ENCODE results near the gene MBNL2.

DNA sequence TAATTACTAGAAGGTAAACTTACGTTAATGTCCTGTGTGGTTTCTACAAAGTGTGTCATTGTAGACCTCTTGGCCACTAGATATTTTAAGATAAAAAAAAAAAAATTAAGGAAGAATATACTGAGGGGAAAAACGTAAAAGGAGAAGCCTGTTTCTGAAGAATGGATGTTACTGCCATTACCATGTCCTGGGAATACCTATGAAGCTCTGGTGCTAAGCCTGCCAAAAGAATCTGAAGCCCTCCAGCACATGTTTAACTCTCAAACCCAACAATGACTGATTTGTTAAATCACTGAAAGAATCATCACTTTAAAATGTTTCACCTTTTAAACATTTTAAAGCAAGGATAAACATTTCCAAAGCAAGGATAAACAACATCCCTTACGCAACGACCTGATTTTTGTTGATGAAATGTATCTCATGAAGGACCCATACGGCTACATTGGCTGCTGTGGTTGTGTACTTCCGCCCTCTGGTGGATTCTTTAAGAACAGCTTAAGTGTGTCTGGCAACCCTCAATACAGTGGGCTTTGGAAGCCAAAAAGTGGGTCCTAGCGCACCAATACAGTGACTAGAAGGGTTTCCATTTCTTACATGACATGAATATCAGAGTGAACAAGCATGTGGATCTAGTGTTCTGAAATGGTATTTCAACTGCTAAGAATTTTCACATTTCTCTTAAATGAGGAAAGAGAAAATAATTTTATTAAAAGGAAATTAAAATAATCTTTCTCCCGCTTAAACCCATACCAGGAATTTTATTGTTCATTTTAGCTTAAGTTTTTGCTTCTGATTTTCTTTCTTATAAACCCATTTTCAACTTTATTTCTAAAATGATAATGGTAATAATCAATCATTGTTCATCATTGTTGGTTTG is 137.3 kb downstream of the MBNL2 start:
- TF ChIP-seq, protein P1, sequence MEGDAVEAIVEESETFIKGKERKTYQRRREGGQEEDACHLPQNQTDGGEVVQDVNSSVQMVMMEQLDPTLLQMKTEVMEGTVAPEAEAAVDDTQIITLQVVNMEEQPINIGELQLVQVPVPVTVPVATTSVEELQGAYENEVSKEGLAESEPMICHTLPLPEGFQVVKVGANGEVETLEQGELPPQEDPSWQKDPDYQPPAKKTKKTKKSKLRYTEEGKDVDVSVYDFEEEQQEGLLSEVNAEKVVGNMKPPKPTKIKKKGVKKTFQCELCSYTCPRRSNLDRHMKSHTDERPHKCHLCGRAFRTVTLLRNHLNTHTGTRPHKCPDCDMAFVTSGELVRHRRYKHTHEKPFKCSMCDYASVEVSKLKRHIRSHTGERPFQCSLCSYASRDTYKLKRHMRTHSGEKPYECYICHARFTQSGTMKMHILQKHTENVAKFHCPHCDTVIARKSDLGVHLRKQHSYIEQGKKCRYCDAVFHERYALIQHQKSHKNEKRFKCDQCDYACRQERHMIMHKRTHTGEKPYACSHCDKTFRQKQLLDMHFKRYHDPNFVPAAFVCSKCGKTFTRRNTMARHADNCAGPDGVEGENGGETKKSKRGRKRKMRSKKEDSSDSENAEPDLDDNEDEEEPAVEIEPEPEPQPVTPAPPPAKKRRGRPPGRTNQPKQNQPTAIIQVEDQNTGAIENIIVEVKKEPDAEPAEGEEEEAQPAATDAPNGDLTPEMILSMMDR (IDR thresholded peaks at IDR 0.05), result peak; percentile 80 to 92 (median 87)
- no peak for TF ChIP-seq POLR2A (IDR thresholded peaks at IDR 0.05)
